Adrenal gland (tissue), 12 donors: Measurements from ENCODE around the gene TMEM273. TPM values are rescaled to one million over a fixed set of nuclear protein-coding genes. Genes with fewer than 3 reads are reported as not detected.
A peak's percentile ranks its signal among the peaks of the same experiment; 100 is the strongest.

ENCODE experiments used
- DNase-seq, 7 donors: peaks; one replicate each; pipeline ENCODE4 v3.0.0-alpha.2; 2019 to 2020
- H3K27ac ChIP-seq, 5 donors: fragments of 200-600 bp; sonication (generic) in 4 of 5; 1 replicate in 3 of 5; 2 replicates in 2 of 5; pipeline versions ENCODE4 v1.5.1 to v1.8.0; 2016 to 2020; ENCODE audit warnings: mild to moderate bottlenecking in 1 of 5
- H3K27me3 ChIP-seq: fragments of 200-600 bp; 2 replicates; pipeline ENCODE4 v1.8.0; 2021
- H3K36me3 ChIP-seq, 2 donors: fragments of 200-600 bp; replicated peaks in 1 of 2; 1 replicate in 1 of 2; 2 replicates in 1 of 2; pipeline versions ENCODE4 v1.5.1 to v1.8.0; 2018 to 2022
- H3K4me1 ChIP-seq, 2 donors: fragments of 200-600 bp; replicated peaks in 1 of 2; 1 replicate in 1 of 2; 2 replicates in 1 of 2; pipeline versions ENCODE4 v1.5.1 to v1.8.0; 2018 to 2021
- H3K4me3 ChIP-seq, 4 donors: fragments of 200-600 bp; sonication (generic) in 3 of 4; one replicate each; pipeline ENCODE4 v1.5.1; 2016 to 2018
- H3K9me3 ChIP-seq, 3 donors: fragments of 200-600 bp; sonication (generic) in 1 of 3; replicated peaks in 1 of 3; 1 replicate in 2 of 3; 2 replicates in 1 of 3; pipeline versions ENCODE4 v1.5.1 to v1.8.0; 2016 to 2021
- POLR2A ChIP-seq, 2 donors: fragments of 450-650 bp; IDR thresholded peaks; one replicate each; pipeline ENCODE4 v1.6.1; 2017; ENCODE audit warnings: antibody characterized with exemption in 2 of 2, mild to moderate bottlenecking in 2 of 2, moderate library complexity in 1 of 2
- WGBS, 4 donors: extraction: QIAGEN DNeasy Blood & Tissue Kit in 2 of 4; methylation state at CpG; one replicate each; pipeline versions ENCODE4 v1.1.5 to v1.1.7; 2013 to 2017; 5-methylcytosine and 5-hydroxymethylcytosine counted together
- intact Hi-C, 2 donors: fragments of 100-400 bp; cut with DNase I; formaldehyde crosslinking; loops; one replicate each; pipeline versions ENCODE4 v1.14.1 to v1.15.0; 2022 to 2023
- polyA plus RNA-seq, 3 donors: library from polyadenylated mRNA; stranded (reverse); fragments of 200-250 nt in 2 of 3; fragments of 350-450 nt in 1 of 3; fragmentation: Illumina TruSeq in 1 of 3; extraction: RNeasy Lipid Tissue Mini Kit (QIAGEN cat#74804) in 1 of 3; gene quantifications; one replicate each; pipeline ENCODE4 v1.2.3, GENCODE V29; 2013 to 2014
- total RNA-seq, 9 donors: library from RNA; depleted of rRNA in 4 of 9; stranded (reverse); fragments of >200 nt in 4 of 9; fragments of 120-200 nt in 1 of 9; fragmentation: NEBNext Ultra II Directional in 1 of 9; extraction: Animal tissue kit (Norgen Biotek cat#: 25700) in 1 of 9; gene quantifications; one replicate each; pipeline versions ENCODE4 v1.1.0 to v1.2.4, GENCODE V29; 2013 to 2023
- TF ChIP-seq, protein P1 (sequence below), 6 experiments: fragments of 450-650 bp in 4 of 6; fragments of 200-600 bp in 2 of 6; sonication (generic) in 1 of 6; IDR thresholded peaks; 1 replicate in 5 of 6; 2 replicates in 1 of 6; pipeline versions ENCODE4 v1.5.1 to v1.8.0; 2016 to 2021; ENCODE audit warnings: antibody characterized with exemption in 6 of 6, mild to moderate bottlenecking in 2 of 6, moderate library complexity in 1 of 6
- donor health status: healthy with polysubstance abuse.
- donor health status: Bipolar disorder and iron deficiency.
- donor health status: DM: yes; HTN: yes; CAD: no.
- donor health status: DM: no; HTN: no; CAD: no.
- donor health status: DM: no; HTN: no; CAD: no.
- donor health status: DM: yes; HTN: yes; CAD: no.

TMEM273 gene
- total and polyA plus RNA-seq, 12 donors = 2.0 to 10.0 (median 5.8) TPM; not detected in 1

DNA sequence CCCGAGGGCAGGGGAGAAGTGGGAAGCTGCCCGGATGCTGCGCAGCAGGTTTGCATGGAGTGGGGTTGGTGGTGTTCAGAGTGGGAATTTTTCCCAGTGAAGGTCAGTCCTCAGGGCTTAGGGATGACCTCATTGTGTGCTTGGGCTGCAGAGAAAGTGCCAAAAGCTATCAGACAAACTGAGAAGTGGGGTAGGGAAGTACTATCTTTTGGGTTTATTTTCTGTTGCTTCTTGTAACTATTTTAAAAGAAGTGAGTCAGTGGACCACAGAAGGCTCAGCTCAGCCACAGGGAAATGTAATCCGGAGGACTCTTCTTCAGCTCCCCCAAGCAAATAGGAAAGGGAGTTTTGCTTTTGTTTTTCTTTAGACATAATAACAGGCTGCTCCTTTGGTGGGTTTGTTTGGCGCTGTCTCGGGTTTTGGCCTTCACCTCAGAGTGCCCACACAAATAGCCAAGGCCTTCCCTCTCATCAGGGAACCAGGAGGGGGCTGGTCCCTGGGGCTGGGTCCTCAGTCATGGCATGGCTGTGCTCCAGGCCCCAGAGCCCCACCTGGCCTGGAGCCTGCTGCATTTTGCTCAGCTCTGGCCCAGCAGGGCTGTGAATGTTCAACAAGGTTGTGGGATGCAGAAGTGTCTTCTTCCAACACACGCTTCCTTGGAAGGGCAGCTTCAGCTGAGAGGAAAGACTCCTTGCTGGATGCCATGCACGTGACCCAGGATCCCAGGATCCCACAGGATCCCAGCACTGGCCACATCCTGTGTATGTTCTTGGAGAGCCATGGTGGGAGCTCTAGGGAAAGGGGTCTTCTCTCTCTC lies 49.0 kb downstream of the TMEM273 start:
- Histone ChIP-seq H3K4me1 (peaks cover 5 to 6% of the 10 kb centered on the region in 2 donors), H3K27me3 (no peaks in the 10 kb centered on the region), H3K4me3 (no peak overlapping the region), H3K36me3 (no peaks in the 10 kb centered on the region), H3K27ac (peak overlapping the region in 2 of 5 donors; percentile 69 to 70), H3K9me3 (no peaks in the 10 kb centered on the region)
- DNase-seq = peak in 2 of 7 donors; percentile 15 to 33
- intact Hi-C loops = no loop called here
- WGBS, 4 donors = 61 to 77% (median 65%) methylated on average over 7 to 8 of the region's 8 CpGs
- TF ChIP-seq, protein P1, sequence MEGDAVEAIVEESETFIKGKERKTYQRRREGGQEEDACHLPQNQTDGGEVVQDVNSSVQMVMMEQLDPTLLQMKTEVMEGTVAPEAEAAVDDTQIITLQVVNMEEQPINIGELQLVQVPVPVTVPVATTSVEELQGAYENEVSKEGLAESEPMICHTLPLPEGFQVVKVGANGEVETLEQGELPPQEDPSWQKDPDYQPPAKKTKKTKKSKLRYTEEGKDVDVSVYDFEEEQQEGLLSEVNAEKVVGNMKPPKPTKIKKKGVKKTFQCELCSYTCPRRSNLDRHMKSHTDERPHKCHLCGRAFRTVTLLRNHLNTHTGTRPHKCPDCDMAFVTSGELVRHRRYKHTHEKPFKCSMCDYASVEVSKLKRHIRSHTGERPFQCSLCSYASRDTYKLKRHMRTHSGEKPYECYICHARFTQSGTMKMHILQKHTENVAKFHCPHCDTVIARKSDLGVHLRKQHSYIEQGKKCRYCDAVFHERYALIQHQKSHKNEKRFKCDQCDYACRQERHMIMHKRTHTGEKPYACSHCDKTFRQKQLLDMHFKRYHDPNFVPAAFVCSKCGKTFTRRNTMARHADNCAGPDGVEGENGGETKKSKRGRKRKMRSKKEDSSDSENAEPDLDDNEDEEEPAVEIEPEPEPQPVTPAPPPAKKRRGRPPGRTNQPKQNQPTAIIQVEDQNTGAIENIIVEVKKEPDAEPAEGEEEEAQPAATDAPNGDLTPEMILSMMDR (IDR thresholded peaks at IDR 0.05) = no peak
- TF ChIP-seq POLR2A (IDR thresholded peaks at IDR 0.05) = no peak

DNA sequence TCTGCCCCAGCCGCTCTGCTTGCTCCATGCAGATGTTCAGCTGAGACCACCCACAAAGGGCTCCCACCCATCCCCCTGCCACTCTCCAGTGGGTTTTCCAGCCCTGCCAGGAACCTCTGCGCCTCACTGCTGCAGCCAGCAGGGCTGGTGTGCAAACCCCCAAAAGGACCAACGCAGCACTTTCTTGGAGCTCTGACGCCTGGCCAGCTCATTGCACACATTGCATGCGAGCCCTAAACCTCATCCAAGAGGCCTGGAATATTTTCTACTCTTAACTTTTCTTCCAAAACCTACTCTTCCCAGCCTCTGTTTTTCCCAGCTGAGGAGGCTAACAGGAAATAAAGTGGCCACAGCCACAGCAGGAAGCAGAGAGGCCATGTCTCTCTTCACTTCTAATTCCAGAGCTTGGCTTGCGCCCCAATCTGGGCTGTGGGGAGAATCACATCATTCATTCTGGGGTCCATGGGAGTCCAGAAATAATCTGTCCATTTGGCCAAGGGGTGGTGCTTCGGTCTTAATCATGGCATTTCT lies 49.8 kb downstream of the TMEM273 start:
- TF ChIP-seq, protein P1 (IDR thresholded peaks at IDR 0.05) = no peak
- no peak for TF ChIP-seq POLR2A (IDR thresholded peaks at IDR 0.05)
- Histone ChIP-seq H3K9me3 (no peaks in the 10 kb centered on the region), H3K4me3 (no peak overlapping the region), H3K36me3 (no peaks in the 10 kb centered on the region), H3K27me3 (no peaks in the 10 kb centered on the region), H3K4me1 (peaks cover 5 to 6% of the 10 kb centered on the region in 2 donors), H3K27ac (peak overlapping the region in 1 of 5 donors; percentile 70)
- DNase-seq = no peak
- WGBS, 4 donors = 85 to 94% (median 90%) methylated on average over 5 to 7 of the region's 7 CpGs
- intact Hi-C loops = no loop called here

DNA sequence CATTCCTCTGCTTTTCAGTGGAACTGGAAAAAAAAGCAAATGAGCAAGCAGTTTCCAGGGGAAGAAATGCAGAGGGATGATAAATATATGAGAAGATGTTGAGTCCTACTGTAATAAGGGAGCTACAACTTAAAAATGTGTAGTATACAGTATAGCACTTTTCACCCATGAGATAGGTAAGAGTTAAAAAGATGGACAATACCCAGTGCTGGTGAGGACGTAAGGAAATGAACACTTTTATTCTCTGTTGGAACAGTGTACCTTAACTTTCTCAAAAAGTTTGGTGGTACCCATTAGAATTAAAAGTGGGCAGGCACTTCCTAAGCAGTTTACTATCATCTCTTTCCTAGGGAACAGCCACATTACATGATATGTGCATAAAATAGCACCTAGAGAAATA lies 51.7 kb downstream of the TMEM273 start:
- no peaks in the 10 kb centered on the region for H3K27me3 ChIP-seq
- no peaks in the 10 kb centered on the region for H3K9me3 ChIP-seq
- no peak overlapping the region for H3K27ac ChIP-seq
- TF ChIP-seq POLR2A (IDR thresholded peaks at IDR 0.05) = no peak
- TF ChIP-seq, protein P1 (IDR thresholded peaks at IDR 0.05) = no peak
- no peak for DNase-seq
- WGBS, 4 donors = 49 to 75% (median 66%) methylated on average over 1 of the region's 1 CpG
- H3K4me3 ChIP-seq = no peak overlapping the region
- H3K4me1 ChIP-seq = peaks cover 5 to 6% of the 10 kb centered on the region in 2 donors
- intact Hi-C loops = no loop called here
- H3K36me3 ChIP-seq = no peaks in the 10 kb centered on the region

DNA sequence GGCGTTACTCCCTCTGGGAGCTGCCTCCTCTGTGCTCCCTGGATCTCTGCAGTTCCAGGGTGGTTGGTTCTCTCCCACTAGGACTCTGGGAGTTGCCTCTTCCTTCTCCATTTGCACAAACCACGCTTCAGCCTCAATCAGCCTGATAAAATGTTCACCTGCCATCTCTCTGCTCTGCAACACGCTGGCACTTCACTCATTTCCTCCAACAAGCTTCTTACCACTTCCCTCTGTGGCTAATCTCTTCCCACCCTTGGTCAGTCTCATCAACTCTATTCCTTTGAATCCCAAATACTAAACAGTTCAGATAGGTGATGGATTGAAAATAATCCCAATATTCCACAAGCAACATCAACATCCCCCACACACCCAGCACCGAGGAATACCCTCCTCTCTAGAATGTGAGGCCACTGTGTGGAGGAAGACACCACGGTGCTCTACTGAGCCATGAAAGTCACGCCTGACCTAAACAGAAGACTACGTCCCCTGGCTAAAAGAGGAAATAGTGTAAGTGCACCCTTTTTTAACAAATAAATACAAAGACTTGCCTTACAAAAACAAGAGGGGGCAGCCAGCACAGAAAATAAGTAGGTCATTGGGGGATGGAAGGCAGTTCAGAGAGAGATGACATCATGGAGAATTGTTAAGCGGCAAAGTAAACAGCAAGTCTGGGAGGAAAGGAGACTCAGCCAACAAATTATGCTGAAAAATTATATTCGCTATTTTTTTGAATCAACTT lies 52.4 kb downstream of the TMEM273 start:
- Histone ChIP-seq H3K4me3 (no peak overlapping the region), H3K36me3 (no peaks in the 10 kb centered on the region), H3K27me3 (no peaks in the 10 kb centered on the region), H3K4me1 (peaks cover 5 to 6% of the 10 kb centered on the region in 2 donors), H3K27ac (no peak overlapping the region), H3K9me3 (no peaks in the 10 kb centered on the region)
- DNase-seq = no peak
- intact Hi-C loops = no loop called here
- TF ChIP-seq POLR2A (IDR thresholded peaks at IDR 0.05) = no peak
- TF ChIP-seq, protein P1 (IDR thresholded peaks at IDR 0.05) = no peak
- 64 to 71% (median 68%) methylated on average over 9 of the region's 9 CpGs for WGBS, 4 donors
